GM12878 (cell line): ENCODE data around the gene ANKRD60.

Source experiments
- CEBPB ChIP-seq, 2 experiments: fragments of 150-350 bp in 1 of 2; IDR thresholded peaks; 2 replicates each; pipeline ENCODE4 v1.6.1; 2012 to 2014; ENCODE audit warnings: low read depth in 2 of 2, low read length in 2 of 2, borderline replicate concordance in 1 of 2, inconsistent platforms in 1 of 2
- CREM ChIP-seq: IDR thresholded peaks from 2 replicates; pipeline ENCODE4 v1.6.1; 2014; ENCODE audit warnings: antibody characterized with exemption, low read depth
- GABPA ChIP-seq: IDR thresholded peaks from 2 replicates; pipeline ENCODE4 v1.6.1; 2014; ENCODE audit warnings: antibody characterized with exemption, low read depth, mild to moderate bottlenecking, inconsistent platforms
- POLR2A ChIP-seq: IDR thresholded peaks from 2 replicates; pipeline ENCODE4 v1.6.1; 2011; ENCODE audit warnings: low read depth, mild to moderate bottlenecking, low read length
- SREBF2 ChIP-seq: IDR thresholded peaks from 2 replicates; pipeline ENCODE4 v1.6.1; 2012; ENCODE audit warnings: mild to moderate bottlenecking, low read length
- TAF1 ChIP-seq: IDR thresholded peaks from 2 replicates; pipeline ENCODE4 v1.6.1; 2011; ENCODE audit warnings: mild to moderate bottlenecking, low read depth, low read length, borderline replicate concordance
- TBL1XR1 ChIP-seq: IDR thresholded peaks from 2 replicates; pipeline ENCODE4 v1.6.1; 2012; ENCODE audit warnings: low read depth, low read length, improper control_type of control experiment
- TCF3 ChIP-seq: IDR thresholded peaks from 2 replicates; pipeline ENCODE4 v1.6.1; 2012; ENCODE audit warnings: low read depth, mild to moderate bottlenecking, low read length, borderline replicate concordance; ENCODE audit not compliant: insufficient read depth
- TF ChIP-seq, protein P1 (sequence below): IDR thresholded peaks from 2 replicates; pipeline ENCODE4 v1.6.1; 2011; ENCODE audit warnings: low read depth, low read length, improper control_type of control experiment, borderline replicate concordance
- TF ChIP-seq, protein P2 (sequence below): fragments of 450-650 bp; IDR thresholded peaks from 2 replicates; pipeline ENCODE4 v1.6.1; 2017; ENCODE audit warnings: borderline replicate concordance

DNA sequence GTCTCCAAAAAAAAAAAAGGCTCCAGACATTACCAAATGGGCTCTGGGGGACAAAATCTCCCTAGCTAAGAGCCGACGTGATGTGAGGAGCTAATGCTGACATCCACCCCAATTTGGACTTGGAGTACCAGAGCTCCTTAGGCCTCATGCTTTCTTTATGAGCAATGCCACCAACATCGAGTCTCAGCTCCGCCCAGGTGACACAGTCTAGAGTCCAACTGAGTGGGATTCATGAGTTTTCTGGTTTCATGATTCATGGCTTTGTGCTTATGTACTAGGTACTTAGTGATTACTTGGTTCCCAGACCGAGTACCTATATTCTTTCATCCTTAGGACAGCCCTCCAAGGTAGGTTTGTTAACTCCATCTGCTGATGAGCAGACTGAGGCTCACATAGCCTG lies 4.4 kb downstream of the ANKRD60 start:
- TF ChIP-seq POLR2A: no peak
- TF ChIP-seq TAF1: no peak
- no peak for TF ChIP-seq TCF3
- TF ChIP-seq SREBF2: no peak
- TF ChIP-seq TBL1XR1: no peak
- TF ChIP-seq, protein P1, sequence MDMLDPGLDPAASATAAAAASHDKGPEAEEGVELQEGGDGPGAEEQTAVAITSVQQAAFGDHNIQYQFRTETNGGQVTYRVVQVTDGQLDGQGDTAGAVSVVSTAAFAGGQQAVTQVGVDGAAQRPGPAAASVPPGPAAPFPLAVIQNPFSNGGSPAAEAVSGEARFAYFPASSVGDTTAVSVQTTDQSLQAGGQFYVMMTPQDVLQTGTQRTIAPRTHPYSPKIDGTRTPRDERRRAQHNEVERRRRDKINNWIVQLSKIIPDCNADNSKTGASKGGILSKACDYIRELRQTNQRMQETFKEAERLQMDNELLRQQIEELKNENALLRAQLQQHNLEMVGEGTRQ: no peak
- TF ChIP-seq GABPA: no peak
- TF ChIP-seq CEBPB (IDR thresholded peaks at IDR 0.05; ENCODE audit: borderline replicate concordance in 1 of 2, low read depth in 2 of 2, low read length in 2 of 2): no peak
- TF ChIP-seq CREM: no peak
- TF ChIP-seq, protein P2, sequence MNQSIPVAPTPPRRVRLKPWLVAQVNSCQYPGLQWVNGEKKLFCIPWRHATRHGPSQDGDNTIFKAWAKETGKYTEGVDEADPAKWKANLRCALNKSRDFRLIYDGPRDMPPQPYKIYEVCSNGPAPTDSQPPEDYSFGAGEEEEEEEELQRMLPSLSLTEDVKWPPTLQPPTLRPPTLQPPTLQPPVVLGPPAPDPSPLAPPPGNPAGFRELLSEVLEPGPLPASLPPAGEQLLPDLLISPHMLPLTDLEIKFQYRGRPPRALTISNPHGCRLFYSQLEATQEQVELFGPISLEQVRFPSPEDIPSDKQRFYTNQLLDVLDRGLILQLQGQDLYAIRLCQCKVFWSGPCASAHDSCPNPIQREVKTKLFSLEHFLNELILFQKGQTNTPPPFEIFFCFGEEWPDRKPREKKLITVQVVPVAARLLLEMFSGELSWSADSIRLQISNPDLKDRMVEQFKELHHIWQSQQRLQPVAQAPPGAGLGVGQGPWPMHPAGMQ: no peak
